GM12878 (cell line): Measurements from ENCODE around the gene APOBEC3H. TPM values are rescaled to one million over a fixed set of nuclear protein-coding genes. Genes with fewer than 3 reads are reported as not detected.

Experiments
- ATF3 ChIP-seq: IDR thresholded peaks from 2 replicates; pipeline ENCODE4 v1.6.1; 2011; ENCODE audit warnings: low read depth, mild to moderate bottlenecking, low read length, moderate library complexity, borderline replicate concordance; ENCODE audit errors: extremely low read depth
- BHLHE40 ChIP-seq, 2 experiments: fragments of 450-650 bp in 1 of 2; IDR thresholded peaks; 2 replicates each; pipeline ENCODE4 v1.6.1; 2011 to 2017; ENCODE audit warnings: low read depth in 2 of 2, borderline replicate concordance in 1 of 2, improper control_type of control experiment in 1 of 2, low read length in 1 of 2, mild to moderate bottlenecking in 1 of 2
- CBX3 ChIP-seq: fragments of 200-600 bp; sonication (generic); IDR thresholded peaks from 2 replicates; pipeline ENCODE4 v1.6.1; 2016; ENCODE audit warnings: low read depth, borderline replicate concordance
- CREM ChIP-seq: IDR thresholded peaks from 2 replicates; pipeline ENCODE4 v1.6.1; 2014; ENCODE audit warnings: antibody characterized with exemption, low read depth
- GATAD2B ChIP-seq: fragments of 450-650 bp; conservative IDR thresholded peaks from 2 replicates; pipeline ENCODE4 v1.6.1; 2017; ENCODE audit warnings: low read depth, mild to moderate bottlenecking, moderate library complexity
- MAX ChIP-seq: IDR thresholded peaks from 2 replicates; pipeline ENCODE4 v1.6.1; 2012; ENCODE audit warnings: low read depth, low read length, improper control_type of control experiment
- NFXL1 ChIP-seq: fragments of 450-650 bp; IDR thresholded peaks from 2 replicates; pipeline ENCODE4 v1.6.1; 2017; ENCODE audit warnings: antibody characterized with exemption, mild to moderate bottlenecking, borderline replicate concordance
- POLR2AphosphoS2 ChIP-seq: IDR thresholded peaks from 2 replicates; pipeline ENCODE4 v1.6.1; 2011; ENCODE audit warnings: low read depth, mild to moderate bottlenecking, low read length, improper control_type of control experiment, moderate library complexity
- POU2F2 ChIP-seq: IDR thresholded peaks from 3 replicates; pipeline ENCODE4 v1.6.1; 2011; ENCODE audit warnings: low read depth, mild to moderate bottlenecking, low read length, borderline replicate concordance
- STAT1 ChIP-seq: fragments of 450-650 bp; conservative IDR thresholded peaks from 2 replicates; pipeline ENCODE4 v1.6.1; 2014; ENCODE audit warnings: antibody characterized with exemption, mild to moderate bottlenecking
- TCF7 ChIP-seq: IDR thresholded peaks from 2 replicates; pipeline ENCODE4 v1.6.1; 2014; ENCODE audit warnings: antibody characterized with exemption, borderline replicate concordance
- YBX1 ChIP-seq: fragments of 450-650 bp; IDR thresholded peaks from 2 replicates; pipeline ENCODE4 v1.6.1; 2016; ENCODE audit warnings: antibody characterized with exemption
- ZBED1 ChIP-seq: IDR thresholded peaks from 2 replicates; pipeline ENCODE4 v1.6.1; 2016; ENCODE audit warnings: borderline replicate concordance
- polyA plus RNA-seq, 11 experiments: library from polyadenylated mRNA; depleted of rRNA in 4 of 11; unstranded in 6 of 11; stranded (reverse) in 5 of 11; fragments of >200 nt; fragmentation: Nextera tagmentation in 4 of 11; fragmentation: Illumina TruSeq in 1 of 11; extraction: Ambion mirVana in 4 of 11; extraction: Trizol in 1 of 11; gene quantifications; 1 replicate in 1 of 11; 2 replicates in 10 of 11; pipeline versions ENCODE4 v1.2.1 to v1.2.3, GENCODE V29; 2011 to 2016; ENCODE audit warnings: inconsistent platforms in 2 of 11, missing spikeins in 2 of 11, low read depth in 1 of 11
- total RNA-seq, 4 experiments: library from RNA; depleted of rRNA in 3 of 4; stranded (reverse); fragments of >200 nt in 3 of 4; fragmentation: Illumina TruSeq in 1 of 4; extraction: Trizol in 1 of 4; gene quantifications; 2 replicates each; pipeline versions ENCODE4 v1.2.1 to v1.2.3, GENCODE V29; 2013 to 2021
- TF ChIP-seq, protein P1 (sequence below): fragments of 450-650 bp; IDR thresholded peaks from 2 replicates; pipeline ENCODE4 v1.6.1; 2016; ENCODE audit warnings: mild to moderate bottlenecking, moderate library complexity, borderline replicate concordance

The APOBEC3H gene
- total and polyA plus RNA-seq, 10 of the 15 experiments (the other 5 are each of a cell fraction or from before 2014, with no cell fraction given): 7.5 to 23.0 (median 14.8) TPM

- TF ChIP-seq, protein P1, sequence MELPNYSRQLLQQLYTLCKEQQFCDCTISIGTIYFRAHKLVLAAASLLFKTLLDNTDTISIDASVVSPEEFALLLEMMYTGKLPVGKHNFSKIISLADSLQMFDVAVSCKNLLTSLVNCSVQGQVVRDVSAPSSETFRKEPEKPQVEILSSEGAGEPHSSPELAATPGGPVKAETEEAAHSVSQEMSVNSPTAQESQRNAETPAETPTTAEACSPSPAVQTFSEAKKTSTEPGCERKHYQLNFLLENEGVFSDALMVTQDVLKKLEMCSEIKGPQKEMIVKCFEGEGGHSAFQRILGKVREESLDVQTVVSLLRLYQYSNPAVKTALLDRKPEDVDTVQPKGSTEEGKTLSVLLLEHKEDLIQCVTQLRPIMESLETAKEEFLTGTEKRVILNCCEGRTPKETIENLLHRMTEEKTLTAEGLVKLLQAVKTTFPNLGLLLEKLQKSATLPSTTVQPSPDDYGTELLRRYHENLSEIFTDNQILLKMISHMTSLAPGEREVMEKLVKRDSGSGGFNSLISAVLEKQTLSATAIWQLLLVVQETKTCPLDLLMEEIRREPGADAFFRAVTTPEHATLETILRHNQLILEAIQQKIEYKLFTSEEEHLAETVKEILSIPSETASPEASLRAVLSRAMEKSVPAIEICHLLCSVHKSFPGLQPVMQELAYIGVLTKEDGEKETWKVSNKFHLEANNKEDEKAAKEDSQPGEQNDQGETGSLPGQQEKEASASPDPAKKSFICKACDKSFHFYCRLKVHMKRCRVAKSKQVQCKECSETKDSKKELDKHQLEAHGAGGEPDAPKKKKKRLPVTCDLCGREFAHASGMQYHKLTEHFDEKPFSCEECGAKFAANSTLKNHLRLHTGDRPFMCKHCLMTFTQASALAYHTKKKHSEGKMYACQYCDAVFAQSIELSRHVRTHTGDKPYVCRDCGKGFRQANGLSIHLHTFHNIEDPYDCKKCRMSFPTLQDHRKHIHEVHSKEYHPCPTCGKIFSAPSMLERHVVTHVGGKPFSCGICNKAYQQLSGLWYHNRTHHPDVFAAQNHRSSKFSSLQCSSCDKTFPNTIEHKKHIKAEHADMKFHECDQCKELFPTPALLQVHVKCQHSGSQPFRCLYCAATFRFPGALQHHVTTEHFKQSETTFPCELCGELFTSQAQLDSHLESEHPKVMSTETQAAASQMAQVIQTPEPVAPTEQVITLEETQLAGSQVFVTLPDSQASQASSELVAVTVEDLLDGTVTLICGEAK: no peak
- TF ChIP-seq CBX3: no peak
- no peak for TF ChIP-seq GATAD2B
- TF ChIP-seq ATF3: no peak
- no peak; the same call in 1 of the 2 replicates for TF ChIP-seq POLR2AphosphoS2
- no peak for TF ChIP-seq POU2F2
- TF ChIP-seq MAX: no peak
- no peak for TF ChIP-seq BHLHE40 (IDR thresholded peaks at IDR 0.05; ENCODE audit: borderline replicate concordance in 1 of 2, low read depth in 2 of 2, low read length in 1 of 2)
- TF ChIP-seq ZBED1: peak; percentile 52; the same call in 1 of the 2 replicates
- TF ChIP-seq STAT1: no peak
- peak; percentile 20; the same call in 1 of the 2 replicates for TF ChIP-seq CREM
- no peak for TF ChIP-seq YBX1
- no peak for TF ChIP-seq TCF7
- no peak for TF ChIP-seq NFXL1
Measured at GRCh38 chr22:39087881-39088684, 9.0 kb upstream of the APOBEC3H start (continued).
